ENCODE data around the gene FKBP9.
"Not testable (repeated sequence)": the region's sequence is repeated elsewhere in the genome, so short reads cannot be mapped to it uniquely, and the experiment has no call there.

DNA sequence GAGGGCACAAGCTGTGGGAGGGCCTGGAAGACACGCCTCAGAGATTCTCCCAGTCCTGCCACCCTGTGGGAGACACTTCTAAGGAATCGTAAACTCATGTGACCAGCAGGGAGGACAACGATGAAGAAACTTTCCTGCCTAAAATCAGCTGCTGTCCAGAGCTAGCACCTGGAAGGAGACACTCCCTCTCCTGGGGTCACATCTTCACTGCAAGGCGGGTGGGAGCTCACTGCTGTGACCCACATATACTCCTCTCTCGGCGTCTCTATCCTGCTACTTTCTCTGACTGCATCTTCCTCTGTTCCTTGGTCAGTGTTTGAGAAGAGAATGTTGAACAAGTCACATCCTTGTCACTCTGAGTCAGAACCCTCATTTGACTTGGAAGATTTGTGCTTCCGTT lies 40.2 kb upstream of the FKBP9 start:
- TF ChIP-seq, protein P1, sequence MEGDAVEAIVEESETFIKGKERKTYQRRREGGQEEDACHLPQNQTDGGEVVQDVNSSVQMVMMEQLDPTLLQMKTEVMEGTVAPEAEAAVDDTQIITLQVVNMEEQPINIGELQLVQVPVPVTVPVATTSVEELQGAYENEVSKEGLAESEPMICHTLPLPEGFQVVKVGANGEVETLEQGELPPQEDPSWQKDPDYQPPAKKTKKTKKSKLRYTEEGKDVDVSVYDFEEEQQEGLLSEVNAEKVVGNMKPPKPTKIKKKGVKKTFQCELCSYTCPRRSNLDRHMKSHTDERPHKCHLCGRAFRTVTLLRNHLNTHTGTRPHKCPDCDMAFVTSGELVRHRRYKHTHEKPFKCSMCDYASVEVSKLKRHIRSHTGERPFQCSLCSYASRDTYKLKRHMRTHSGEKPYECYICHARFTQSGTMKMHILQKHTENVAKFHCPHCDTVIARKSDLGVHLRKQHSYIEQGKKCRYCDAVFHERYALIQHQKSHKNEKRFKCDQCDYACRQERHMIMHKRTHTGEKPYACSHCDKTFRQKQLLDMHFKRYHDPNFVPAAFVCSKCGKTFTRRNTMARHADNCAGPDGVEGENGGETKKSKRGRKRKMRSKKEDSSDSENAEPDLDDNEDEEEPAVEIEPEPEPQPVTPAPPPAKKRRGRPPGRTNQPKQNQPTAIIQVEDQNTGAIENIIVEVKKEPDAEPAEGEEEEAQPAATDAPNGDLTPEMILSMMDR (IDR thresholded peaks at IDR 0.05), result not testable (repeated sequence)
- TF ChIP-seq POLR2A (IDR thresholded peaks at IDR 0.05), result not testable (repeated sequence)

Data from heart left ventricle (tissue), 13 donors.